Measurements from ENCODE around the gene CHADL.
A peak's percentile ranks its signal among the peaks of the same experiment; 100 is the strongest.

CHADL gene

GRCh38 chr22:41254230-41254629 lies 13.5 kb upstream of the CHADL start:
- DNase-seq: no peak

GRCh38 chr22:41252365-41252764 lies 11.6 kb upstream of the CHADL start:
- no peak for DNase-seq

GRCh38 chr22:41250127-41250526 lies 9.4 kb upstream of the CHADL start:
- DNase-seq: no peak

GRCh38 chr22:41249442-41249841 lies 8.7 kb upstream of the CHADL start:
- no peak for DNase-seq

- no peak for DNase-seq
Measured at GRCh38 chr22:41248758-41249157, 8.0 kb upstream of the CHADL start.

- DNase-seq: no peak
Measured at GRCh38 chr22:41248314-41248713, 7.6 kb upstream of the CHADL start.

GRCh38 chr22:41247703-41248102 lies 7.0 kb upstream of the CHADL start:
- no peak for DNase-seq

- no peak for DNase-seq
Measured at GRCh38 chr22:41245917-41246499, 5.3 kb upstream of the CHADL start.

GRCh38 chr22:41243361-41243760 lies 2.6 kb upstream of the CHADL start:
- DNase-seq: no peak

- DNase-seq: no peak
Measured at GRCh38 chr22:41242396-41243117, 1.8 kb upstream of the CHADL start.

GRCh38 chr22:41241133-41241676 lies 474 bp upstream of the CHADL start:
- DNase-seq: no peak

- DNase-seq: no peak
Measured at GRCh38 chr22:41239443-41240128, 1.1 kb downstream of the CHADL start.

GRCh38 chr22:41238570-41239442 lies 1.9 kb downstream of the CHADL start:
- DNase-seq: no peak

- DNase-seq: peak; percentile 76
Measured at GRCh38 chr22:41237707-41238569, 2.8 kb downstream of the CHADL start.

- DNase-seq: no peak
Measured at GRCh38 chr22:41237036-41237706, 3.6 kb downstream of the CHADL start.

GRCh38 chr22:41234815-41235695 lies 5.7 kb downstream of the CHADL start:
- no peak for DNase-seq

- no peak for DNase-seq
Measured at GRCh38 chr22:41231369-41231768, 9.4 kb downstream of the CHADL start.

- DNase-seq: no peak
Measured at GRCh38 chr22:41230401-41230785, 10.3 kb downstream of the CHADL start.

- DNase-seq: no peak
Measured at GRCh38 chr22:41229730-41230400, 10.9 kb downstream of the CHADL start.

- no peak for DNase-seq
Measured at GRCh38 chr22:41229215-41229614, 11.5 kb downstream of the CHADL start.

Measured in activated effector memory CD4-positive, alpha-beta T cell treated with Interleukin-2 at 50 U/mL for 16 hours (primary cell).